ENCODE measurements around the gene SLC25A51.

SLC25A51 gene

DNA sequence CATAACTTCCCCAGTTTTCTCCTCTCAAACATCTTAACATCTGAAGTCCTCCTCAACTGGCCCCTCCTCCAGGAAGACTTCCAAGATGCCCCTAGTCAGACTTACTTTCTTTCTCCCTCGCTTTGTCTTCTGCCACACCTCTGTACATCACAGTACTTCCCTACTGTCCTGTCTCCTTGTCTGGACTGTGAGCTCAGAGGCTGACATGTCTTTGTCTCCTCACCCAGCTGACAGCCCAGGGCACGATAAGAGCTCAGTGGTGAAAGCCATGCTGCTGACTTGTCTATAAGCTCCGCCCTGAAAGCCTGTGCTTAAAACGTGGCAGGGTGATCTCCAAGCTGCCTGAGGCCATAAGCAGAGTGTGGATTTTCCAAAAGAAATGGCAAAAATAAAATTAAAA is 33.0 kb upstream of the SLC25A51 start:
- DNase-seq = no peak

DNA sequence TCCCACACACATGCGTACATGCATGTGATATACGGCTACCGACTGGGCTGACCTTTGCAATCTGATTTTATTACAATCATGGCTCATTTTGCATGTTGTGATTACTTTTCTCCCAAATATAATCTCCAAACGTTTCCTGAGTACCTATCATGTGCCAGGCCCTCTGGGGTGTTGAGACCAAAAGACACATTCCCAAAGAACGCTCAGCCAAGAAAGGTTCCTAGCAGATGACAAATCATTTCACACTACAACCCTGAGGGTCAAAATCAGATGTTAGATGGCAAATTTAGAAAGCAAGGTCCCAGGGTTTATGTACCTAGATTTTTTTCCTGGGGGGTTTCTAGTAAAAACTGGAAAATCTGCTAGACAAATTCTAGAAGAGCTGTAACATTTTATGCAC is 32.4 kb upstream of the SLC25A51 start:
- DNase-seq = no peak

DNA sequence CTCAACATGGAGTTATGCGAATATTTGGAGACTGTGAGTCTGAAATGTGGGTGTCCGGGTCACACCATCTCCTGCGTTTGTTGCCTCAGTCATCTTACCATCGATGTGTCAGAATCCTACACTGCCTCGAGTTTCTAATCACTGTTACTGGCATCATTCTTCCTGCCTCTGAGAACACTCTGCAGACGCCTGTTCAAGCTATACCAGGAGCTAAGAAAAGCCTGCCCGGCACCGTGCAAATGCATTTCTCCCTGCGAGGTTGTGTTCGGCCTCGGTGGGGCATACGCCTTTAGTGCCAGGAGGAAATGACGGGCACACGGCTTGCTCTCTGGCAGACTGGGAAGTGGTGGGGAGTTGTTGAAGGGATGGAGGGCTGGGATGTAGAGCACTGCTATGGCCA is 31.2 kb upstream of the SLC25A51 start:
- no peak for DNase-seq

DNA sequence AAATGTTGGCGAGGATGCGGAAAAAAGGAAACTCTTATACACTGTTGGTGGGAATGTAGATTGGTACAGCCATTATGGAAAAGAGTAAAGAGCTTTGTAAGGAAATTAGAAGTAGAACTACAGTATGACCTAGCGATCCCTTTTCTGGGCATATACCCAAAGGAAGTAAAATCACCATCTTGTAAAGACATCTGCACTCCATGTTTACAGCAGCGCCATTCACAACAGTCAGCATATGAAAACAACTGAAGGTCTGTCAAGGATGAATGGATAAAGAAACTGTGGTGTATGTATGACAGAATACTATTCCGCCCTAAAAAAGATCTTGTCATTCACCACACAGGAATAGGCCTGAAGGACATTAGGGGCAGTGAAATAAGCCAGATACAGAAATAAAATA is 27.7 kb upstream of the SLC25A51 start:
- no peak for DNase-seq

DNA sequence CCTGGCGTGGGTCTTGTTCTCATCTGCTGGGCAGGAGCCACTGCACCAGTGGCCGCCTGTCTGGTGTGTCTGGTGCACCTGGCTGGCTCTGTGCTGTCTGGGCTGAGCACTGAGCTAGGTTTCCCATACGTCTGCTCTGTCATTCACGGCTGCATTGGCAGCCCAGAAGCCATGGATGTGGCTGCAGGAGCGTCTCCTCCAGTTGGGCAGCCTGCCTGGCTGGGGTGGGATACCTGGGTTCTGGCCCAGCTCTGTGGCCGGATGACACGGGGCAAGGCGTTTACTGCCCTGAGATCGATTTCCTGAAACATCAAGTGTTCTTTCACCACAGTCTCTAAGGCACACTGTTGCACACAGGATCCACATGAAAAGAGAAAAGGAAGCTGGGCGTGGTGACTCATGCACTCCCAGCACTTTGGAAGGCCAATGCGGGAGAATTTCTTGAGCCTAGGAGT is 25.5 kb upstream of the SLC25A51 start:
- DNase-seq = no peak

DNA sequence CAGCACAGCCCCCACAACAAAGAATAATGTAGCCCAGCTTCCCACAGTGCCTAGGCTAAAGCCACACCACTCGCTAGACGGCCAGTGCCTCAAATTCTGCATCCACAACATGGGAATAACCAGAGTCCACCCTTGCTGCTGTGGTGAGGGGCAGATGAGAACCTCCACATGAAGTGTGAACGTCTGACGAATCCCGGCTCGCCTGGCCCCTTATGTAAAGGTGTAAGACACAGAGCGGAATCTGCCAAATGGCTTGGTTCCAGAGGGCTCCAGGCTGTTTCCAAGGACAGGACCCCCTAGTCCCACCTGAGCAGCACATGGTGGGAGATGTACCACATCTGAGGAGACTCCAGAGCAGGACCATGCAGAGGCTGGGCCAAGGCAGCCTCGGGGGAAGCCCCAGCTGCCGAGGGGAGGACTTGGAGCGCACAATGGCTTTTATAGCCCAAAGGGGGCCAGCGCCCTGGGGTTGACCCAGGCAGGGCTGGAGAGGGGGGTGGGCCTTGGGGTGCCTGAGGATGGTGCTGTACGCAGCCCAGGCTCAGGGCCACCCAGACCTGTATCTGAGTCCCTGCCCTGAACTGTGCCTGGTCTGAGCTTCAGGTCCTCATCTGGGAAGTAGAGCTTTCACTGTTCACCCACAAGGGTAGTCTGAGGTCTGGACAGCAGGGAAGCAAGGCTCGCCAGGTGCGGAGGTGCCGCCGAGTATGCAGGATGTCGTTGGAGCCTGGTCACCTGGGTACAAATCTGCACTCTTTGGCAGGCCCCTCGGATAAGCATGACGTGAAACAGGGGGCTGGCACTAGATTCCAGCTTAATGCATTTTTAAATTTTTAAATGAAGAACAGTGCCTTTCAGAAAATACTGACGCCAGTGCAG is 24.9 kb upstream of the SLC25A51 start:
- no peak for DNase-seq

DNA sequence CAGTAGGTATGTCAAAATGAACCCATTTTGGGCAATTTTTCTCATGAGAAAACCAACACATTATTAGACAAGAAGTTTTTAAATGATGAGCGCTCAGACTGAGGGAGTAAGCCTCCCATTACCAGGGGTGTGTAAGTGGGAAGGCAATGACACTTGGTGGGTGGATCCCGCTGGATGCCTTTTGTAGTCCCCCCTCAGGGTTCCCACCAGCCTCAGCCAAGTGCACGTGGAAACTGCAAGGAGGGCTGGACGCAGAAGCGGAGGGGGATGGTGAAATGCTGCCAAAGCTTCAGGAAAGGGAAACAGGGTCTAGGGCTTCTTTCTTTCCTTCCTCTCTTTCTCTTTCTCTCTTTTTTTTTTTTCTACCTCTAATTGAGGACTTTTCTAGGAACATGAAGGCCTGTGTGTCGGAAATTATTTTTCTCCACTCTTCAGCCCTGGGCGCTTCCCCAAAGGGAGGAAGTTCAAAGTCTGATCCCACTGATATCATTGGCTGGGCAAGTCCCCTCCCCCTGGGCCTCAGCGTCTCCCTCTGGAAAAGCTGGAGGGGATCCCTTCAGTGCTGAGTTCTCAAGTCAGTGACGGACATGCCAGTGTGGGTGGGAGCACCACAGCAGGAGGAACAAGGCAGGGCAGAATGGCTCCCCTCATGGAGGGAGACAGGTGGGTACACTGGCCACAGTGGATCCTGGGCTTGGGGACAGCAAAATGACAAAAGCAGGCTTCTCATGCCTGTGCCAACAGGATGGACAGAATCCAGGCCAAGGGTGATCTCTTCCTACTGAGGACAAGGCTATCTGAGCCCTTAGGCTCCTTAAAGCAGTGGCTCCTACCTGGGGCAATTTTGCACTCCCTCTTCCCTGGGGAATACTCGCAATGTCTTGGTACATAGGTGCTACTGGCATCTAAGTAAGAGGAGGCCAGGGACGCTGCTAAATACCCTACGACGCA is 23.9 kb upstream of the SLC25A51 start:
- DNase-seq = no peak

DNA sequence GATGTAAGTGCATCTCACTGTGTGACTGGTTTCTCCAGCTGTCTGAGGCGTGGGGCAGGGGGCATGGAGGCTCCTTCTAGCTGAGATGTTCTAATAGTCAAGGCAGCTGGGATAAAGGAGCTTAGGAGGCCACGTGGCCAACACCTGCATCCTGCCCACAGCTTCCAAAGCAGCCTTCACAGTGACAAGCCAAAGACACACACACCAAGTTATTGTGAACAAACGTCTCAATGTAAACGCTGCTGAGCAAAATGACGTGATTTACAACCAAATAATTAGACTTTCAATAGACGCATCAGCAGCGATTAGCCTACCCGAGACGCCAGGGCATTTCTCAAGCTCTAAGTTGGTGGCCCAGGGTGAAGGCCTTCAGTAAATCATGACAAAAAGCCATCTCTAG is 23.2 kb upstream of the SLC25A51 start:
- DNase-seq = peak; percentile 25

DNA sequence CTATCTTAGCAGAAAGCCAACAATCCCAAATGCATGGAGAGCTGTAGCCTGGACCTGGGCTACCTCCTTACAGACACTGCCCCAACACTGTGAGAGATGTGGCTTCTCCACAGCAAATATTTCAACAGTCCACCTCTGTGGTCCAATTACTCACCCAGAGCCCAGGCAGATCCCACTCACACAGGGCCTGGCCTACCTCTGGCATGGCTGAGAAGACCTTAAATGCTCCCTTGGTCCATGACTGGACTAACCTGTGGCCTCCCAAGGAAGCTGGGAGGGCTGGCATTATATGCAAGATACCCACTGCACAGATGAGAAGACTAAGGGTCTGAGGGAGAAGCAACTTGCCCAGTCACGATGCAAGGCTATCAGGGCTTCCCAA is 22.8 kb upstream of the SLC25A51 start:
- no peak for DNase-seq

DNA sequence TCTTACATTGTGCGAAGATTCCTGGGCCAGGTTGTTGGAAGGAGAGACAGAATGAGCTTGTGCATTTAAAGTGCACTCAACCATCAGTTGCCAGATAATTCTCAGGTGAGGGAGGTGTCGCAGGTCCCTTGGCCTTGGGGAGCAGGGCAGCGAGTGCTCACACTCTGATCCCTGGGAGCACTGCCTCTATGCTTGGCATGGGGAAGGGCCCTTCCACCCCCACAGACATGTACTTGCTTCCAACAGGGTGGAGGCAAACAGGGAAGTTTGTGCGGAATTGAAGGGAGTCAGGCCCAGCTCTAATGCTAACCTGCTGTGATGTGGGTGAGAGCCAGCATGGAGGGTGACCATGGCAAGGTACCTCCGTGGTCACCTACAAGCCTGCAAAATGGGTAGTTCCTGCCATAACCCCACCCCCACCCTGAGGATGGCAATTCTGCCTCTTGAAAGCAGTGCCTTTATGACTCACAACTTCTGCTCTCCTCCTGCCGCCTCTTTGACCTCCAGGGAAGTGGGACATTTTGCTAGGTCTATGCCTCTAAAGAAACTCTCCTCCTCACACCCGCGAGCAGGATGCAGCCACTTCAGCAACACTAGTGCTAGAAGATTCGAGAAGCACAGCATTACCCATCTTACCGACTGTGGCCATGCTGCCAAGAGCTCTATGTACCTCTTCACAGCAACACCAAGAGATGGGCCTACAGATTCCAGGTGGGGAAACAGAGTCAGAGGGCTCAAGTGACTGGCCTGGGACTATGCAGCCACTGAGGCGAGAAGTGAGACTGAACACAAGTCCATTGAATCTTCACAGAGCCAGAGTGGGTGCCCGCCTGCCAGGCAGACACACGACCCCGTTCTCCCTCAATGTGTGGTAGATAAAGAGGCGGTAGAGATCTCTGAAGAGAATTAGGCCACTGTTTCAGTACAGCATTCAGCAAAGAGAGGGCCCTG is 22.1 kb upstream of the SLC25A51 start:
- peak; percentile 30 for DNase-seq

DNA sequence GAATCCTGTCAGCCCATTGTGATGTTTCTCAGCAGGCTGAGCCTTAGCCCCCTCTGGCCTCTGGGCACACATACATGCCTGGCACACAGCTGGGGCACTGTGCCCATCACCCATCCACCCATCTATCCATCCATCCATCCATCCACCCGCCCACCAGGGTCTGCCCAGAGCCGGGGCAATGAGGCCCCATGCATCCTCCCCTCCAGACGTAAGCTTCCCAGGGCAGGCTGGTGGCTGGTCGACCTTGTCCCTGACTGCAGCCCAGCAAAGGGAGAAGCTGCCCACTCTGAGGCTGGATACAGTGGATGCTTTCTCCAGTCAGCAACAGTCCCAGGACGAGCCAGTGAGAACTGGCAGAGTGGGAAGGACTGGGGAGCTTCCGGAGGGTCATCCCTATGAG is 21.1 kb upstream of the SLC25A51 start:
- peak; percentile 16 for DNase-seq

DNA sequence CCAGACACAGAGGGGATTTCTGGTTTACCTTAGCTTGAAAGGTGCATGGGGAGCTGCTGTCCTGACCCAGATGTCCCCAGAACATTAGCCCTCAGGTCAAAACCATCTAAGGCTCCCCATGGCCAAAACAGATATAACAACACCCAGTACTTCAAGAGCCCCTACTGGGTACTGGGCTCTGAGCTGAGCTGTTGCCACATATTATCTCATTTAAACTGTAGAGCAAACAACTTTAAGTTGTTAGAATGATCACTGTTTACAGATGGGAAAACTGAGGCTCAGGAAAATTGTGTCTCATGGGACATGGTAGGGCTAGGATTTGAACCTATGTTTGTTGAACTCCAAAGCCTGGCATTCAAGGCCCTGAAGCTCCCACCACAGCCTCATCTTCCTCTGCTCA is 20.6 kb upstream of the SLC25A51 start:
- DNase-seq = no peak

DNA sequence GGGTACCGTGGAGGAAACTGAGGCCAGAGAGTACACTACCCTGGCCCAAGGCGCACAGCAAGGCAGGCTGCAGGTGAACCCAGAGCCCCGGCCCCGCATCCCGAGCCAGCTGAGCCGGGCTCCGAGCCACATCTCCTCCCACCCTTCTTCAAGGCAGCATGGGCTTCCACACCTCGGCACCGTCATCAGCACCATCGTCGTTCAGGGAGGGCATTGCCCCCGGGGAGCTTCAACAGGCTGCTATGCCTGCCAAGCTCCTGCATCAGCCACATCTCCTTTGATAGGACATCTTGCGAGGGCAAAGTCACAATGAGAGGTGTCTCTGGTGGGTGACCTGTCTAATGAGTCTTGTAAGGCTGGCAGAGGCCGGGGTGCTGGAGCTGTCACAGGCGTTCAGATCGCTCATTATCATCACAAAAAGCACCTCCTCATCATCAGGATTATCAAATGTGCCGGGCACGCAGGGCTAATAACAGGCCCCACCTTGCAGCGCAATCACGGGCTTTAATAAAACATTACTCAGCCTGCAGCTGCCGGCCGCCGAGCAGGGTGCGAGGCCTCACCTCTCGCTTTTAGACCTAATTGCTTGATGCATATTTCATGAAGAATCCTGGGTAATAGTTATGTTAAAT is 20.0 kb upstream of the SLC25A51 start:
- peak; percentile 25 for DNase-seq

DNA sequence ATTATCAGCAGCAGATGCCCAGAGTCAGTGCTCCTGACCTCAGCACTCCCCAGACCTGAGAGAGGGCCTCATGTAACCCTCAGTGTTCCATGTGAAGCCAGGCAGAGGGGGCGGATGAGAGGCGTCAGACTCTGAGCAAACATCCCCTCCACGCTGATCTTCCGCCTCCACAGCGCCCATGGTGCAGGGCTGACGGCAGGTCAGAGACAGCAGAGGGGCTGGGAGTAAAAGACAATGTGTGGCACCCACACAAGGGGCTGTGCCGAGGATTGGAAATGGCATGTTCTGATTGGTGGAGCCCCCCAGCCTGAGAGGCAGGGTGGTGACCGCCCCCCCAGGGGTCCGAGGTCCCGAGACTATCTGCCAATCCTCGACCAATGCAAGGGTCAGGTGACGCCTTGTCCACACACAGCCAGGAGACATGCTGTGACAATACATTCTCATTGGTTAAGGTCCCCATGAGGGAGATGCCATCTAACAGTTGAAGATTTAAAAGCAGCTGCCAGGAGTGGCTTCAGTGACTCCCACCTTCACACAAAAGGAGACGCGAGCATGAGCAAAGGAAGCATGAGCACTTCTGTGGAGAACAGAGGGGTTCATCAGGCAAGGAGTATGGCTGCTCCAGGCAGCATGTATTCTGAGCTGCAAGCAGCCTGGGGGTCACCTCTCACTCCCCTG is 19.3 kb upstream of the SLC25A51 start:
- peak; percentile 18 for DNase-seq

DNA sequence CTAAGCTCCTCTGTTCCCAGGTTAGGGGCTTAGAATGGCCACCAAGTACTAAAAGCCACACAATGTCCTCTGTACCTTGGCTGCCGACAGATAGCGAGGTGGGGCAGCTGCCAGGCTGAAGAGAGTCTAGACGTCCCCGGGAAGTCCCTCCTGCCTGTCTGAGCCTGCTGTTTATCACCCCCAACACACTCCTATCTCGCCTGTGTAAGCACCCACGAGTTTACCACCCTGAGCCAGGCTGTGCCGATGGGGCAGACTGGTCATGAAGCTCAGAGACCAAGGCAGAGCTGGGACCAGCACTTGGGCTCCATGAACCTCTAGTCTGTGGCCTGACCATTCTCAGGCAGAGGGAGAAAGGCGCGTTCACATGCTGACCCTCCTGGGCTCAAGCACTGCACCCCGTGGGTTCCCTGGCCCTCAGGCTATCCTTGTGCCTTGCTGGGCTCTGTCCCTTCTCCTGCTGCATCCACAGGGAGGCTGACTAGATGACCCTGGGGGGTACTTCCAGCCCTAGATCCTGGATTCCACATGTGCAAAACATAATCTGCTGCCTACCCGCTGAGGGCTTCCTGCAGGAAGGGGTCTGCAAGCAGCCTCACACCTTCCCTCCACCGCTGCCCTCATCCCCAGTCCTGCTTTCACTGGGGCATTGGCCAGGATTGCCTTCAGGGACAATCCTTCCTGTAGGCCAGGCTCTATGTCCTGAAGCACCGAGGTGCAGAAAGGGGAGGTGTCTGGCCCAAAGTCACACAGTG is 18.6 kb upstream of the SLC25A51 start:
- peak; percentile 13 for DNase-seq

DNA sequence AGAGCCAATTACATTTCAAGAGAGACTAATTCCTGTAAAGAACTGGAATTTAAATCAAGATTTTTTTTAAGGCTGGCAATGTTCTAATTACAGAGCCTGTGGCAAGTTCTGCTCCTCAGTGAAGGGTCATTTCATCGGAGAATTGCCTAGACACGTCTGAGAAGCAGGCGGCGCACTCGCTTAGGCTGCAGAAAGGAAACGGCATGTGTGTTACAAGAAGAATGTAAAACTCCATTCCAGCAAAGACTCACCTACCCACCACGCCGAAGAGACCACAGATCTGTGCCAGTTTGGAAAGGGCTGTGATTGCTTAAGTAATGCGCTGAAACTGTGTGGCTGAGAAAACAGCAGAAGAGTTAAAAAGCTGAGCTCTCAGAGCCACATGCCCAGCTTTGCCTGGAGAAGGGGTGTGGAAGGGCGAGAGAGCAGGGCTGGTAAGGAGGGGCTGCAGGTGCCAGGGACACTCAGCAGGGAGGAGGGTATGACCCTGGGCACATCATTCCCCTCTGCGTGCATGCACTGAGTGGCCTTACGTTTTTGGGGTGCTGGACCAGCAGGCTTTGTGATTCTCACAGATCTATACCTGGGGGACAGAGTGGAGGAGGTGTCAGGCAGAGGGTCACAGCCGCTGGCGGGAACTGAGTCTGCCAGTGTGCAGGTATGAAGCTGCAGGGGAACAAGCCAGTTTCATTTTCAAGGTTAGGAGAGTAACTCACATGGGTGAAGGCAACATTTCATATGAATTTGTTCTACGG is 17.8 kb upstream of the SLC25A51 start:
- peak; percentile 42 for DNase-seq

DNA sequence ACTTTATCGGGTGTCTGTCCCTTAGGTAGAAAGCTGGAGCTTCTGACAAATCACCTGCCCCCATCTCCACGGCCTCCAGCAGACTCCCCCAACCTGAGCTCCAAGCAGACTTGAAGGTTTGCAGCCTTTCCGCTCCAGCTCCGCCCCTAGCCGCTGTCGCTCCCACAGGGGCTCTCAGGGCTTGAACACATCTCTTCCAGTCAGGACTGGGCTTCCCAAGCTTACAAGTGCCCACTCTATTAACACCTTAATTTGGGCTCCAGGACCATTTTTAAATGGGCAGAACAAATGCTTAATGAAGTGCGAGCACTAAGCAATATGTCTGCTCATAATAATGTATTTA is 17.2 kb upstream of the SLC25A51 start:
- DNase-seq = no peak

DNA sequence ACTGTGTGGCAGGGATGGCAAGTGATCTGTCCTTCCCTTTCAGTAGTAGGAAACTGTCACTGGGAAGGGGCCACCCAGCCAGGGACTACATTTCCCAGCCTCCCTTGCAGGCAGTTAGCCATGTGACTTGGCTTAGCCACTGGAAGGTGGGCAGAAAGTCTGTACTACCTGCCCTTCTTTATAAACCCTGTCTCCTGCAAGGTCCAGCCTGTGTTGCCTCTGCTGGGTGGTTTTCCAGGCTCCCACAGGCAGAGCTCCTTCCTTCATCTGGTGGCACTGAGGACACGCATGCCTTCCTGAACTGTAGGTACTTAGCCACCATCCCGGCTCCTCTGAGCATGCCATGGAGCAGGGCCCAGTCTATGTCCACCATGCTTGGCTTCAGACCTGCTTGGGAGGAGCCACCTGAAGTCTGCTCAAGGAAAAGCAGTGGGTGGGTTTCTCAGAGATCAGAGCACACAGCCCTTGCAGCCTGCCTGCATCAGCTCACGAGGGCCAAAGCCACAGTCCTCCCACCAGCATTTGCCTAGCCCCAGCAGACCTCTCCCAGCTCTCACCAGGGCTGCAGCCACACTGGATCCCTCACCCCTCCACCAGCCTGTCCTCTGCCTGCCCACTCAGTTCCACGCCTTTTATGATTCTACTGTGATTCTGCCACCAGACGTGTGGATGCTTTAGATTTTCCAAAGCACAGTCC is 16.7 kb upstream of the SLC25A51 start:
- DNase-seq = no peak

DNA sequence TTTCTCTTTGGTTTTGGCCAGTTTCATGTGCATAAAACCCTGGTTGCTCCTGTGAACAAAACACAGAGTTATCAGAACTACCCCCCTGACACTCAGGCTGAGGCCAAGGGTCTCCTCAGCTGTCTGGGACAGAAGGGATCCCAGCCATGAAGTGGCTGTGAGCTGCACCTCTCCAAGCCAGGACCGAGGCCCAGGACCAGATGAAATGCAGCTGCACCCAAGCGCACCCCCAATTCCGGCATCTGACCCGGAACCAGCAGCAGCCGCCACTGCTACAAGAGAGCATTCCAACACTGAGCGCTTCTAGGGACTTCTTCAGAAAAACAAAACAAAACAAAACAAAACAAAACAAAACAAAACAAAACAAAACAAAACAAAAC is 16.0 kb upstream of the SLC25A51 start:
- no peak for DNase-seq

All from left hindlimb (tissue), 1 donor.